ENCODE measurements around the gene PCID2. TPM values are rescaled to one million over a fixed set of nuclear protein-coding genes. Genes with fewer than 3 reads are reported as not detected.

PCID2 gene
- polyA plus RNA-seq, 3 donors from 2014 or later, result 47.8 to 63.2 (median 60.2) TPM

GRCh38 chr13:113141601-113141970 lies 66.9 kb downstream of the PCID2 start:
- Mint-ChIP-seq H3K36me3 (no peaks in the 10 kb centered on the region), H3K9me3 (no peaks in the 10 kb centered on the region), H3K4me3 (no peak overlapping the region)

GRCh38 chr13:113140677-113141600 lies 67.5 kb downstream of the PCID2 start:
- no peaks in the 10 kb centered on the region for H3K4me1 Mint-ChIP-seq
- H3K27me3 Mint-ChIP-seq (ENCODE audit: low read depth in 3 of 3), result peaks cover 0 to 5% (median 0%) of the 10 kb centered on the region in 3 donors
- H3K36me3 Mint-ChIP-seq, result no peaks in the 10 kb centered on the region
- H3K27ac Mint-ChIP-seq, result no peak overlapping the region
- H3K4me3 Mint-ChIP-seq, result no peak overlapping the region
- H3K9me3 Mint-ChIP-seq, result no peaks in the 10 kb centered on the region
- no peak for DNase-seq

More at GRCh38 chr13:113141601-113141970, 66.9 kb downstream of the PCID2 start:
- Mint-ChIP-seq H3K4me1 (no peaks in the 10 kb centered on the region), H3K27ac (no peak overlapping the region), H3K27me3 (ENCODE audit: low read depth in 3 of 3) (peaks cover 0 to 5% (median 0%) of the 10 kb centered on the region in 3 donors)
- DNase-seq, result no peak

GRCh38 chr13:113139577-113139976 lies 68.9 kb downstream of the PCID2 start:
- Mint-ChIP-seq H3K27me3 (ENCODE audit: low read depth in 3 of 3) (peaks cover 0 to 5% (median 0%) of the 10 kb centered on the region in 3 donors), H3K27ac (no peak overlapping the region), H3K9me3 (no peaks in the 10 kb centered on the region), H3K4me1 (no peaks in the 10 kb centered on the region), H3K4me3 (no peak overlapping the region), H3K36me3 (no peaks in the 10 kb centered on the region)
- DNase-seq, result no peak

- no peak overlapping the region for H3K4me3 Mint-ChIP-seq
- H3K27ac Mint-ChIP-seq, result no peak overlapping the region
- DNase-seq, result no peak
- H3K4me1 Mint-ChIP-seq, result no peaks in the 10 kb centered on the region
- H3K36me3 Mint-ChIP-seq, result no peaks in the 10 kb centered on the region
- H3K27me3 Mint-ChIP-seq (ENCODE audit: low read depth in 3 of 3), result peaks cover 0 to 5% (median 2%) of the 10 kb centered on the region in 3 donors
- no peaks in the 10 kb centered on the region for H3K9me3 Mint-ChIP-seq
These were observed 69.5 kb downstream of the PCID2 start for GRCh38 chr13:113138792-113139551.

GRCh38 chr13:113137691-113138298 lies 70.7 kb downstream of the PCID2 start:
- Mint-ChIP-seq H3K9me3 (no peaks in the 10 kb centered on the region), H3K4me1 (no peaks in the 10 kb centered on the region), H3K36me3 (no peaks in the 10 kb centered on the region), H3K27me3 (ENCODE audit: low read depth in 3 of 3) (peaks cover 0 to 5% (median 2%) of the 10 kb centered on the region in 3 donors), H3K27ac (peak overlapping the region in 1 of 6 donors; percentile 21), H3K4me3 (no peak overlapping the region)
- no peak for DNase-seq

GRCh38 chr13:113135281-113135760 lies 73.1 kb downstream of the PCID2 start:
- DNase-seq, result no peak
- Mint-ChIP-seq H3K27me3 (ENCODE audit: low read depth in 3 of 3) (peaks cover 0 to 5% (median 2%) of the 10 kb centered on the region in 3 donors), H3K36me3 (no peaks in the 10 kb centered on the region), H3K4me3 (no peak overlapping the region), H3K4me1 (no peaks in the 10 kb centered on the region), H3K9me3 (no peaks in the 10 kb centered on the region), H3K27ac (no peak overlapping the region)

- Mint-ChIP-seq H3K27me3 (ENCODE audit: low read depth in 3 of 3) (peaks cover 5 to 8% (median 6%) of the 10 kb centered on the region in 3 donors), H3K9me3 (no peaks in the 10 kb centered on the region), H3K4me1 (peaks cover 0 to 10% of the 10 kb centered on the region in 2 donors), H3K4me3 (peak overlapping the region; percentile 40 to 75 (median 50)), H3K27ac (no peak overlapping the region), H3K36me3 (no peaks in the 10 kb centered on the region)
- DNase-seq, result peak; percentile 31 to 50 (median 38)
These were observed 78.3 kb downstream of the PCID2 start for GRCh38 chr13:113129921-113130750.

- no peak for DNase-seq
- peaks cover 5 to 8% (median 6%) of the 10 kb centered on the region in 3 donors for H3K27me3 Mint-ChIP-seq (ENCODE audit: low read depth in 3 of 3)
- no peaks in the 10 kb centered on the region for H3K9me3 Mint-ChIP-seq
- H3K4me1 Mint-ChIP-seq, result peaks cover 0 to 10% of the 10 kb centered on the region in 2 donors
- H3K4me3 Mint-ChIP-seq, result peak overlapping the region in 4 of 5 donors; percentile 38 to 75 (median 50)
- no peak overlapping the region for H3K27ac Mint-ChIP-seq
- H3K36me3 Mint-ChIP-seq, result no peaks in the 10 kb centered on the region
These were observed 79.0 kb downstream of the PCID2 start for GRCh38 chr13:113129480-113129879.

Other genes with a start within 250 kb of the PCID2 start
- gene MCF2L, start 239.5 kb downstream of the PCID2 start, polyA plus RNA-seq, result under 1 TPM in 1 of 3 donors, not detected in 2; 0.82 TPM
- gene F7, start 102.9 kb downstream of the PCID2 start, polyA plus RNA-seq, result under 1 TPM in 1 of 3 donors, not detected in 2; 0.77 TPM
- not detected for gene F10, start 85.9 kb downstream of the PCID2 start, polyA plus RNA-seq
- gene PROZ, start 50.0 kb downstream of the PCID2 start, polyA plus RNA-seq, result not detected
- gene CUL4A, start 944 bp upstream of the PCID2 start, polyA plus RNA-seq, result 10 to 100 TPM; 27.8 to 56.4 (median 53.3) TPM
- 10 to 100 TPM; 23.4 to 48.9 (median 27.8) TPM for gene LAMP1, start 88.6 kb upstream of the PCID2 start, polyA plus RNA-seq
- under 1 TPM in 1 of 3 donors, not detected in 2; 0.17 TPM for gene GRTP1, start 155.5 kb upstream of the PCID2 start, polyA plus RNA-seq
- gene ADPRHL1, start 244.8 kb upstream of the PCID2 start, polyA plus RNA-seq, result under 1 TPM in 2 of 3 donors, not detected in 1; 0.14 to 0.36 TPM

Data from immature natural killer cell (primary cell).